DND-41 (cell line): ENCODE data around the gene MBD3L5.

Experiments
- CTCF ChIP-seq: IDR thresholded peaks from 2 replicates; pipeline ENCODE4 v1.5.1; 2012; ENCODE audit warnings: borderline replicate concordance, low read length, moderate library complexity, mild to moderate bottlenecking; ENCODE audit not compliant: poor library complexity, severe bottlenecking; ENCODE audit errors: extremely low read depth
- EZH2 ChIP-seq: IDR thresholded peaks from 3 replicates; pipeline ENCODE4 v1.6.1; 2012; ENCODE audit warnings: borderline replicate concordance, low read depth, mild to moderate bottlenecking, moderate library complexity, low read length, inconsistent platforms; ENCODE audit not compliant: severe bottlenecking

- TF ChIP-seq CTCF (no peak), EZH2 (no peak)
These were observed 42.5 kb upstream of the MBD3L5 start for GRCh38 chr19:6987850-6988249.
